Lower leg skin (tissue), 4 donors: ENCODE results near the gene TNFRSF6B. TPM values are rescaled to one million over a fixed set of nuclear protein-coding genes. Genes with fewer than 3 reads are reported as not detected.
A peak's percentile ranks its signal among the peaks of the same experiment; 100 is the strongest.
"Not testable (repeated sequence)": the region's sequence is repeated elsewhere in the genome, so short reads cannot be mapped to it uniquely, and the experiment has no call there.

Experiments
- DNase-seq, 2 donors: peaks; one replicate each; pipeline ENCODE4 v3.0.0-alpha.2; 2019; ENCODE audit warnings: low spot score in 2 of 2
- H3K4me3 ChIP-seq: fragments of 200-600 bp; sonication (generic); 2 replicates; pipeline ENCODE4 v1.5.1; 2017; ENCODE audit warnings: mild to moderate bottlenecking, low read depth; ENCODE audit not compliant: poor library complexity, severe bottlenecking
- POLR2A ChIP-seq, 2 donors: fragments of 450-650 bp; IDR thresholded peaks; one replicate each; pipeline ENCODE4 v1.6.1; 2016 to 2017; ENCODE audit warnings: antibody characterized with exemption in 2 of 2, mild to moderate bottlenecking in 1 of 2, moderate library complexity in 1 of 2
- WGBS, 2 donors: methylation state at CpG; one replicate each; pipeline ENCODE4 v1.1.5; 2018; 5-methylcytosine and 5-hydroxymethylcytosine counted together
- intact Hi-C: fragments of 100-400 bp; cut with DNase I; formaldehyde crosslinking; loops from one replicate; pipeline ENCODE4 v1.15.0; 2023; ENCODE audit warnings: low total_unique reads
- total RNA-seq, 4 donors: library from RNA; depleted of rRNA; stranded (reverse); fragments of >200 nt; gene quantifications; one replicate each; pipeline ENCODE4 v1.1.0, GENCODE V29; 2016
- TF ChIP-seq, protein P1 (sequence below), 3 donors: fragments of 450-650 bp; IDR thresholded peaks; one replicate each; pipeline ENCODE4 v1.5.1; 2016; ENCODE audit warnings: antibody characterized with exemption in 3 of 3, mild to moderate bottlenecking in 3 of 3, moderate library complexity in 2 of 3

TNFRSF6B gene
- total RNA-seq, 4 donors from 2014 or later: 3.0 to 49.5 (median 12.1) TPM

DNA sequence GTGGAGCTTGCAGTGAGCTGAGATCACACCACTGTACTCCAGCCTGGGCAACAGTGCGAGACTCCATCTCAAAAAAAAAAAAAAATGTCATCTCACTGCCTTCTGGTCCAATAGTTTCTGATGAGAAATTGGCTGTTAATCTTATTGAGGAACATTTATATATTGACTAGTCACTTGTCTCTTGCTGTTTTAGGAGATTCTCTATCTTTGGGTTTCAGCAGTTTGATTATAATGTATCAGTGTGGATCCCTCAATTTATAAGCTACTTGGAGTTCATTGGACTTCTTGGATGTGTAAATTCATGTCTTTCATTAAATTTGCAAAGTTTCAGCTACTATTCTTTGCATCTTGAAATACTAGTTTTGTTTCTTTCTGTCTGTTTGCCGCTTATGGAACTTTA is 22.5 kb downstream of the TNFRSF6B start:
- no peak overlapping the region for H3K4me3 ChIP-seq
- no peak for DNase-seq
- TF ChIP-seq, protein P1, sequence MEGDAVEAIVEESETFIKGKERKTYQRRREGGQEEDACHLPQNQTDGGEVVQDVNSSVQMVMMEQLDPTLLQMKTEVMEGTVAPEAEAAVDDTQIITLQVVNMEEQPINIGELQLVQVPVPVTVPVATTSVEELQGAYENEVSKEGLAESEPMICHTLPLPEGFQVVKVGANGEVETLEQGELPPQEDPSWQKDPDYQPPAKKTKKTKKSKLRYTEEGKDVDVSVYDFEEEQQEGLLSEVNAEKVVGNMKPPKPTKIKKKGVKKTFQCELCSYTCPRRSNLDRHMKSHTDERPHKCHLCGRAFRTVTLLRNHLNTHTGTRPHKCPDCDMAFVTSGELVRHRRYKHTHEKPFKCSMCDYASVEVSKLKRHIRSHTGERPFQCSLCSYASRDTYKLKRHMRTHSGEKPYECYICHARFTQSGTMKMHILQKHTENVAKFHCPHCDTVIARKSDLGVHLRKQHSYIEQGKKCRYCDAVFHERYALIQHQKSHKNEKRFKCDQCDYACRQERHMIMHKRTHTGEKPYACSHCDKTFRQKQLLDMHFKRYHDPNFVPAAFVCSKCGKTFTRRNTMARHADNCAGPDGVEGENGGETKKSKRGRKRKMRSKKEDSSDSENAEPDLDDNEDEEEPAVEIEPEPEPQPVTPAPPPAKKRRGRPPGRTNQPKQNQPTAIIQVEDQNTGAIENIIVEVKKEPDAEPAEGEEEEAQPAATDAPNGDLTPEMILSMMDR (IDR thresholded peaks at IDR 0.05): no peak
- TF ChIP-seq POLR2A (IDR thresholded peaks at IDR 0.05): no peak
- intact Hi-C loops: no loop called here
- WGBS, 2 donors: 100% methylated on average over 2 of the region's 2 CpGs

DNA sequence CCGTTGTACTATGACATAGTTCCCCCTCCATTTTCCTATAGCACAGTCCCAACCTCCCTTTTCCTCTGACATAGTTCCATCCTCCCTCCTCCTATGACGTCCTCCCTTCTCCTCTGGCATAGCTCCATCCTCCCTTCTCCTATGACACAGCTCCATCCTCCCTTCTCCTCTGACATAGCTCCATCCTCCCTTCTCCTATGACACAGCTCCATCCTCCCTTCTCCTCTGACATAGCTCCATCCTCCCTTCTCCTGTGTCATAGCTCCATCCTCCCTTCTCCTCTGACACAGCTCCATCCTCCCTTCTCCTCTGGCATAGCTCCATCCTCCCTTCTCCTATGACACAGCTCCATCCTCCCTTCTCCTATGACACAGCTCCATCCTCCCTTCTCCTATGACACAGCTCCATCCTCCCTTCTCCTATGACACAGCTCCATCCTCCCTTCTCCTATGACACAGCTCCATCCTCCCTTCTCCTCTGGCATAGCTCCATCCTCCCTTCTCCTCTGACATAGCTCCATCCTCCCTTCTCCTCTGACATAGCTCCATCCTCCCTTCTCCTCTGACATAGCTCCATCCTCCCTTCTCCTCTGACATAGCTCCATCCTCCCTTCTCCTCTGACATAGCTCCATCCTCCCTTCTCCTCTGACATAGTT is 26.6 kb downstream of the TNFRSF6B start:
- H3K4me3 ChIP-seq, DNase-seq, intact Hi-C loops: not testable (repeated sequence)
- 73 to 91% methylated on average over 2 of the region's 2 CpGs for WGBS, 2 donors

DNA sequence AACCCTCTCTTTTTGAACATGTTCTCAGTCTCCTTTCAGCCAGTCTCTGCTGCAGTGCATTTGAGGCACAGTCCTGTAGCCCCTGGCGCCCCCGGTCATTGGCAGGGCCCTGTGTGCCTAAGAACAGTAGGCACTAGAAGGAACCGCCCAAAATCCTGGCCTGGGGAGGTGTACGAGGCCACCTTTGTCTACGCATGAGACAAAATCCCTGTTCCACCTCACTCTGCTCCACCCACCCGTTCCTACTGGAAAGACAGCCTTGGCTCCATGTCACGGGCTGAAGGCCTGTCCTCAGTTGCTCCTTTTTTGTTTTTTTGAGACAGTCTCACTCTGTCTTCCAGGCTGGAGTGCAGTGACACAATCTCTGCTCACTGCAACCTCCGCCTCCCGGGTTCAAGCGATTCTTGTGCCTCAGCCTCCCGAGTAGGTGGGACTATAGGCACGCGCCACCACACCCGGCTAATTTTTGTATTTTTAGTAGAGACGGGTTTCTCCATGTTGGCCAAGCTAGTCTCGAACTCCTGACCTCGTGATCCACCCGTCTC is 33.8 kb downstream of the TNFRSF6B start:
- H3K4me3 ChIP-seq, intact Hi-C loops: not testable (repeated sequence)
- 93 to 95% methylated on average over 18 of the region's 18 CpGs for WGBS, 2 donors
- peak in 1 of 2 donors; percentile 68 for DNase-seq

DNA sequence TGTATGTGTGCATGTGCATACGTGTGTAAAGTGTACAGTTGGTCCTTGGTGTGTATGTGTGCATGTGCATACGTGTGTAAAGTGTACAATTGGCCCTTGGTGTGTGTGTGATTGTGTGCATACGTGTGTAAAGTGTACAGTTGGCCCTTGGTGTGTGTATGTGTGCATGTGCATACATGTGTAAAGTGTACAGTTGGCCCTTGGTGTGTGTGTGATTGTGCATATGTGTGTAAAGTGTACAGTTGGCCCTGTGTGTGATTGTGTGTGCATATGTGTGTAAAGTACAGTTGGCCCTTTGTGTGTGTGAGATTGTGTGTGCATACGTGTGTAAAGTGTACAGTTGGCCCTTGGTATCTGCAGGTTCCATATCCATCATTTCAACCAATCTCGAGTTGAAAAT is 35.0 kb downstream of the TNFRSF6B start:
- intact Hi-C loops: no loop called here
- no peak for TF ChIP-seq POLR2A (IDR thresholded peaks at IDR 0.05)
- TF ChIP-seq, protein P1 (IDR thresholded peaks at IDR 0.05): no peak
- no peak overlapping the region for H3K4me3 ChIP-seq
- 77 to 80% methylated on average over 5 of the region's 5 CpGs for WGBS, 2 donors
- DNase-seq: no peak

GRCh38 chr20:63732118-63733095 is 36.0 kb downstream of the TNFRSF6B start:
- H3K4me3 ChIP-seq: no peak overlapping the region
- no peak for DNase-seq
- 88% methylated on average over 38 of the region's 38 CpGs for WGBS, 2 donors
- no peak for TF ChIP-seq POLR2A (IDR thresholded peaks at IDR 0.05)
- TF ChIP-seq, protein P1 (IDR thresholded peaks at IDR 0.05): peak in 1 of 3 donors; percentile 48
- intact Hi-C loops: no loop called here

DNA sequence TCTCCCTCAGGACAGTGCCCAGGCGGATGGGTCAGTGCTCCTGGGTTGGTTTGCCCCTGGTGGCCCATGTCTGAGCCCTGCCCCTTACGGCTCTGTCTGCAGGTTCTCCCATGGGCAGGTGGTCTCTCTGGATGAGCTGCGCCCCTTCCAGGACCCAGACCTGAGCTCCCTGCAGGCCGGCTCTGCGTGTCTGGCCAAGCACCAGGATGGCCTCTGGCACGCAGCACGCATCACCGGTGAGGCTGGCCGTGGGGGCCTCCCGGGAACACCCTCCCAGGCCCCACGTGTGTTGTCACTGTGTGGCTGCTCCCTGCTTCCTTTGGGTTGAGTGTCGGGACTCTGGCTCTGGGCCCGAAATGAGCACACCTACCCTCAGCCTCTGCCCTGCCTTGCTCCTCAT is 36.7 kb downstream of the TNFRSF6B start:
- no peak overlapping the region for H3K4me3 ChIP-seq
- intact Hi-C loops: no loop called here
- no peak for DNase-seq
- no peak for TF ChIP-seq POLR2A (IDR thresholded peaks at IDR 0.05)
- TF ChIP-seq, protein P1 (IDR thresholded peaks at IDR 0.05): no peak
- 91 to 92% methylated on average over 9 to 10 of the region's 13 CpGs for WGBS, 2 donors
